HepG2 (cell line): ENCODE results near the gene UBC. TPM values are rescaled to one million over a fixed set of nuclear protein-coding genes. Genes with fewer than 3 reads are reported as not detected.

ENCODE experiments used
- GATAD2A ChIP-seq: IDR thresholded peaks from 2 replicates; pipeline ENCODE4 v1.6.1; 2016
- GTF3A ChIP-seq: sonication (generic); formaldehyde crosslinking; conservative IDR thresholded peaks from 2 replicates; pipeline ENCODE4 v1.4.0; 2020; ENCODE audit warnings: mild to moderate bottlenecking, missing genetic modification reagents
- KLF6 ChIP-seq: IDR thresholded peaks from 2 replicates; pipeline ENCODE4 v1.8.0; 2016; ENCODE audit warnings: missing biosample characterization, missing genetic modification reagents
- KMT2B ChIP-seq: IDR thresholded peaks from 2 replicates; pipeline ENCODE4 v1.6.1; 2016; ENCODE audit warnings: missing genetic modification reagents, missing compliant biosample characterization
- MYNN ChIP-seq: sonication (generic); formaldehyde crosslinking; IDR thresholded peaks from 2 replicates; pipeline ENCODE4 v1.4.0; 2020; ENCODE audit warnings: mild to moderate bottlenecking, low read depth, missing genetic modification reagents
- SIN3A ChIP-seq: IDR thresholded peaks from 2 replicates; pipeline ENCODE4 v1.6.1; 2011; ENCODE audit warnings: low read depth, mild to moderate bottlenecking, control low read depth, low read length, borderline replicate concordance
- SMAD1 ChIP-seq: sonication (generic); formaldehyde crosslinking; IDR thresholded peaks from 2 replicates; pipeline ENCODE4 v1.4.0; 2020; ENCODE audit warnings: missing genetic modification reagents, low read depth, mild to moderate bottlenecking, borderline replicate concordance
- SOX13 ChIP-seq, 3 experiments: fragments of 450-650 bp in 1 of 3; sonication (generic) in 1 of 3; formaldehyde crosslinking in 1 of 3; IDR thresholded peaks in 2 of 3; conservative IDR thresholded peaks in 1 of 3; 2 replicates each; pipeline versions ENCODE4 v1.5.0 to v1.6.1; 2016 to 2020; ENCODE audit warnings: antibody characterized with exemption in 1 of 3, mild to moderate bottlenecking in 1 of 3, missing compliant biosample characterization in 1 of 3, missing genetic modification reagents in 1 of 3, moderate library complexity in 1 of 3
- STAT5B ChIP-seq: sonication (generic); formaldehyde crosslinking; IDR thresholded peaks from 2 replicates; pipeline ENCODE4 v1.4.0; 2020; ENCODE audit warnings: missing genetic modification reagents
- THAP8 ChIP-seq: sonication (generic); formaldehyde crosslinking; IDR thresholded peaks from 2 replicates; pipeline ENCODE4 v1.5.1; 2020; ENCODE audit warnings: missing genetic modification reagents, mild to moderate bottlenecking, borderline replicate concordance
- XBP1 ChIP-seq: sonication (generic); formaldehyde crosslinking; IDR thresholded peaks from 2 replicates; pipeline ENCODE4 v1.5.0; 2020; ENCODE audit warnings: missing genetic modification reagents
- YY1 ChIP-seq: IDR thresholded peaks from 2 replicates; pipeline ENCODE4 v1.6.1; 2011; ENCODE audit warnings: low read length, low read depth, moderate library complexity, mild to moderate bottlenecking; ENCODE audit not compliant: insufficient read depth, insufficient replicate concordance
- ZBTB21 ChIP-seq: sonication (generic); formaldehyde crosslinking; IDR thresholded peaks from 2 replicates; pipeline ENCODE4 v1.4.0; 2020; ENCODE audit warnings: missing genetic modification reagents
- ZFX ChIP-seq: sonication (generic); formaldehyde crosslinking; IDR thresholded peaks from 2 replicates; pipeline ENCODE4 v1.4.0; 2020; ENCODE audit warnings: mild to moderate bottlenecking, low read depth, missing genetic modification reagents, moderate library complexity
- ZMAT3 ChIP-seq: sonication (generic); formaldehyde crosslinking; conservative IDR thresholded peaks from 2 replicates; pipeline ENCODE4 v1.7.0; 2021; ENCODE audit warnings: missing genetic modification reagents
- ZNF253 ChIP-seq: sonication (generic); formaldehyde crosslinking; IDR thresholded peaks from 2 replicates; pipeline ENCODE4 v1.8.0; 2022; ENCODE audit warnings: mild to moderate bottlenecking, missing genetic modification reagents, borderline replicate concordance
- ZNF513 ChIP-seq: sonication (generic); formaldehyde crosslinking; conservative IDR thresholded peaks from 2 replicates; pipeline ENCODE4 v1.5.0; 2020; ENCODE audit warnings: missing genetic modification reagents
- ZNF615 ChIP-seq: sonication (generic); formaldehyde crosslinking; IDR thresholded peaks from 2 replicates; pipeline ENCODE4 v1.5.0; 2020; ENCODE audit warnings: mild to moderate bottlenecking, missing genetic modification reagents, borderline replicate concordance
- ZNF619 ChIP-seq: sonication (generic); formaldehyde crosslinking; IDR thresholded peaks from 2 replicates; pipeline ENCODE4 v1.4.0; 2020; ENCODE audit warnings: mild to moderate bottlenecking, missing genetic modification reagents
- ZNF75D ChIP-seq: sonication (generic); formaldehyde crosslinking; IDR thresholded peaks from 2 replicates; pipeline ENCODE4 v1.8.1; 2023; ENCODE audit warnings: missing genetic modification reagents, mild to moderate bottlenecking, borderline replicate concordance
- ZSCAN12 ChIP-seq: sonication (generic); formaldehyde crosslinking; IDR thresholded peaks from 2 replicates; pipeline ENCODE4 v1.9.0; 2021; ENCODE audit warnings: mild to moderate bottlenecking, missing genetic modification reagents
- polyA plus RNA-seq, 8 experiments: library from polyadenylated mRNA; depleted of rRNA in 3 of 8; stranded (reverse) in 7 of 8; unstranded in 1 of 8; fragments of >200 nt; fragmentation: Illumina TruSeq in 4 of 8; extraction: Trizol in 4 of 8; gene quantifications; 2 replicates each; pipeline versions ENCODE4 v1.2.1 to v1.2.3, GENCODE V29; 2011 to 2016; ENCODE audit warnings: low read depth in 4 of 8, missing spikeins in 1 of 8, mixed read lengths in 1 of 8; ENCODE audit not compliant: insufficient read depth in 1 of 8
- total RNA-seq, 5 experiments: library from RNA; depleted of rRNA; stranded (reverse); fragments of >200 nt; fragmentation: Illumina TruSeq; extraction: Trizol; gene quantifications; 2 replicates each; pipeline ENCODE4 v1.2.3, GENCODE V29; 2016; ENCODE audit warnings: low read depth in 1 of 5
- TF ChIP-seq, protein P1 (sequence below): sonication (generic); formaldehyde crosslinking; IDR thresholded peaks from 2 replicates; pipeline ENCODE4 v1.9.0; 2022; ENCODE audit warnings: missing genetic modification reagents, mild to moderate bottlenecking, borderline replicate concordance
- TF ChIP-seq, protein P2 (sequence below): sonication (generic); formaldehyde crosslinking; IDR thresholded peaks from 2 replicates; pipeline ENCODE4 v1.4.0; 2020; ENCODE audit warnings: mild to moderate bottlenecking, missing genetic modification reagents
- TF ChIP-seq, protein P3 (sequence below): sonication (generic); formaldehyde crosslinking; IDR thresholded peaks from 2 replicates; pipeline ENCODE4 v1.4.0; 2020; ENCODE audit warnings: missing genetic modification reagents

UBC gene
- total and polyA plus RNA-seq, 2 of the 13 experiments (the other 11 are each of a cell fraction or from before 2014, with no cell fraction given), result 805 to 1,432 TPM

- TF ChIP-seq MYNN (CRISPR knock-in tag), result no peak
- peak; percentile 28; the same call in 1 of the 2 replicates for TF ChIP-seq ZFX (CRISPR knock-in tag)
- 0 out of 2 replicates have a peak, but pooled peaks have one; percentile 79 for TF ChIP-seq STAT5B (CRISPR knock-in tag)
- TF ChIP-seq ZMAT3, result no peak
- TF ChIP-seq, protein P1, sequence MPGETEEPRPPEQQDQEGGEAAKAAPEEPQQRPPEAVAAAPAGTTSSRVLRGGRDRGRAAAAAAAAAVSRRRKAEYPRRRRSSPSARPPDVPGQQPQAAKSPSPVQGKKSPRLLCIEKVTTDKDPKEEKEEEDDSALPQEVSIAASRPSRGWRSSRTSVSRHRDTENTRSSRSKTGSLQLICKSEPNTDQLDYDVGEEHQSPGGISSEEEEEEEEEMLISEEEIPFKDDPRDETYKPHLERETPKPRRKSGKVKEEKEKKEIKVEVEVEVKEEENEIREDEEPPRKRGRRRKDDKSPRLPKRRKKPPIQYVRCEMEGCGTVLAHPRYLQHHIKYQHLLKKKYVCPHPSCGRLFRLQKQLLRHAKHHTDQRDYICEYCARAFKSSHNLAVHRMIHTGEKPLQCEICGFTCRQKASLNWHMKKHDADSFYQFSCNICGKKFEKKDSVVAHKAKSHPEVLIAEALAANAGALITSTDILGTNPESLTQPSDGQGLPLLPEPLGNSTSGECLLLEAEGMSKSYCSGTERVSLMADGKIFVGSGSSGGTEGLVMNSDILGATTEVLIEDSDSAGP, result peak; percentile 60
- TF ChIP-seq KMT2B, result peak; percentile 83
- no peak for TF ChIP-seq ZNF615 (CRISPR knock-in tag)
- no peak for TF ChIP-seq GTF3A (CRISPR knock-in tag)
- TF ChIP-seq GATAD2A (CRISPR knock-in tag), result peak; percentile 88
- TF ChIP-seq ZNF513 (CRISPR knock-in tag), result no peak
- TF ChIP-seq ZNF619 (CRISPR knock-in tag), result no peak
- peak; percentile 86; the same call in 1 of the 2 replicates for TF ChIP-seq KLF6 (CRISPR knock-in tag)
- TF ChIP-seq, protein P2, sequence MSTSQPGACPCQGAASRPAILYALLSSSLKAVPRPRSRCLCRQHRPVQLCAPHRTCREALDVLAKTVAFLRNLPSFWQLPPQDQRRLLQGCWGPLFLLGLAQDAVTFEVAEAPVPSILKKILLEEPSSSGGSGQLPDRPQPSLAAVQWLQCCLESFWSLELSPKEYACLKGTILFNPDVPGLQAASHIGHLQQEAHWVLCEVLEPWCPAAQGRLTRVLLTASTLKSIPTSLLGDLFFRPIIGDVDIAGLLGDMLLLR (CRISPR knock-in tag), result peak; percentile 86; the same call in 1 of the 2 replicates
- no peak for TF ChIP-seq SOX13 (IDR thresholded peaks at IDR 0.05)
- no peak; a peak in 1 of 4 replicates for TF ChIP-seq SOX13 (CRISPR knock-in tag; conservative IDR thresholded peaks at IDR 0.05 in 1 of 2, IDR thresholded peaks at IDR 0.05 in 1 of 2)
- 0 out of 2 replicates have a peak, but pooled peaks have one; percentile 18 for TF ChIP-seq ZBTB21 (CRISPR knock-in tag)
- no peak for TF ChIP-seq ZNF75D
- TF ChIP-seq ZNF253, result peak; percentile 90; the same call in 1 of the 2 replicates
- TF ChIP-seq, protein P3, sequence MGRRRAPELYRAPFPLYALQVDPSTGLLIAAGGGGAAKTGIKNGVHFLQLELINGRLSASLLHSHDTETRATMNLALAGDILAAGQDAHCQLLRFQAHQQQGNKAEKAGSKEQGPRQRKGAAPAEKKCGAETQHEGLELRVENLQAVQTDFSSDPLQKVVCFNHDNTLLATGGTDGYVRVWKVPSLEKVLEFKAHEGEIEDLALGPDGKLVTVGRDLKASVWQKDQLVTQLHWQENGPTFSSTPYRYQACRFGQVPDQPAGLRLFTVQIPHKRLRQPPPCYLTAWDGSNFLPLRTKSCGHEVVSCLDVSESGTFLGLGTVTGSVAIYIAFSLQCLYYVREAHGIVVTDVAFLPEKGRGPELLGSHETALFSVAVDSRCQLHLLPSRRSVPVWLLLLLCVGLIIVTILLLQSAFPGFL (CRISPR knock-in tag), result no peak
- 0 out of 2 replicates have a peak, but pooled peaks have one; percentile 18 for TF ChIP-seq ZSCAN12
- TF ChIP-seq SMAD1 (CRISPR knock-in tag), result no peak
- no peak for TF ChIP-seq YY1
- TF ChIP-seq SIN3A, result no peak; the same call in 1 of the 2 replicates
- TF ChIP-seq XBP1 (CRISPR knock-in tag), result peak; percentile 61; the same call in 1 of the 2 replicates
- no peak for TF ChIP-seq THAP8
Observed at GRCh38 chr12:124904306-124905098, 9.9 kb downstream of the UBC start (continued).
